Stimulated activated CD4-positive, alpha-beta T cell treated with anti-CD3 and anti-CD28 coated beads, TNF-alpha, amount 100 ng/mL, for 24 hours (primary cell): ENCODE data around the gene C9orf85.
"Not testable (repeated sequence)": the region's sequence is repeated elsewhere in the genome, so short reads cannot be mapped to it uniquely, and the experiment has no call there.

ENCODE experiments used
- DNase-seq, 3 experiments: peaks; one replicate each; pipeline ENCODE4 v3.0.0-alpha.2; 2020; ENCODE audit warnings: low read depth in 3 of 3

Gene C9orf85

DNA sequence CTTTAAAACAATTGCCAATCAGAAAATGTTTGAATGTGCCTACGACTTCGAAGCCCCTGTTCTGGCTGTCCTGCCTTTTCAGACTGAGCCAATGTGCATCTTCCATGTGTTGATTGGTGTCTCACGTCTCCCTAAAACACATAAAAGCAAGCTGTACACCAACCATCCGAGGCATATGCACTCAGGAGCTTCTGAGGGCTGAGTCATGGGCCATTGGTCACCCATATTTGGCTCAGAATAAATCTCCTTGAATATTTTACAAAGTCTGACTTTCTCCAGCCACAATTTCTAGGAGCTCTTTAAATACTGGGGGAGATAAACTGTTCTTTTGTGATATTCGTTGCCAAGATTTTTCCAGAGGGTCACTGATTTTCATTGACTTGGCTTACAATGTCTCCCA, 95.1 kb downstream of the C9orf85 start:
- no peak for DNase-seq

DNA sequence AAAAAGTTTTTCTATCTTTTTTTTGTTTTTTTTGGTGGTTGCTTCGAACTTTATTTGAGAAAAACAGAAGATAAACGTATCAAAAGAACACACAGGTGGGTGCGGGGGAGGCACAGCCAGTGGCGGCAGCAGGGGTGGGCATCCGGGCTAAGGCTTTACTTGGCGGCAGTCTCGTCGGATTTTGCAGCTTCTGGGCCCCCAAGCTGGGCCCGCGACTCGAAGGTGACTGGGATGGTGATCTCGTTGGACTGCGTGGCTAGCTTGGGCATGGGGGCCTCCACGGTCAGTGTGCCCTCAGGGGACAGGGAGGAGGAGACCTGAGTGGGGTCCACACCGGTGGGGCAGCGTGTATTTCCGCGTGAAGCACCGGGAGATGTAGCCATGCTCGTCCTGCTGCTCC, 96.3 kb downstream of the C9orf85 start:
- DNase-seq = not testable (repeated sequence)

- no peak for DNase-seq
Measured at GRCh38 chr9:72012646-72013045, 101.2 kb downstream of the C9orf85 start.

GRCh38 chr9:72013292-72013760, 101.9 kb downstream of the C9orf85 start:
- DNase-seq = no peak

DNA sequence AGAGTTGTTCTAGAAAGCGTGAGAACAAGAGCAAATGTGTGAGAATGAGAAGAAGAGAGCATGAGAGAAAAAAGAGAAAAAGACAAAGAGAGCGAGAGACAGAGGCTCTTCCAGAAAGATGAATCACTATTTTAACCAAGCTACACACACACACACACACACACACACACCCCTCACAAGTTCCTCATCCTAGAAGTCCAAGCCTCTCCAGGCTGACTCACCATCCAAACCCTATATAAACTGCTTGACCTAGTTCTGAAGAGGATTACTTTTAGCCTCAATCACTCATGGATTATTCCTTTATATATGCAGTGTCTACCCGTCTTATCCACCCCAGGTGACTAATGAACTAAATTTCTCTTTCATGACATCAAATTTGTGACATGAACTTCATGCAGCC, 111.4 kb downstream of the C9orf85 start:
- DNase-seq = no peak
